HG02763 (cell line): ENCODE data around the gene LRFN2.

ENCODE experiments used
- ATAC-seq: cut with Tn5 transposase; IDR thresholded peaks from one replicate; pipeline ENCODE4 v1.9.1; 2021; ENCODE audit warnings: mild to moderate bottlenecking, moderate library complexity; ENCODE audit not compliant: unreplicated experiment

LRFN2 gene

DNA sequence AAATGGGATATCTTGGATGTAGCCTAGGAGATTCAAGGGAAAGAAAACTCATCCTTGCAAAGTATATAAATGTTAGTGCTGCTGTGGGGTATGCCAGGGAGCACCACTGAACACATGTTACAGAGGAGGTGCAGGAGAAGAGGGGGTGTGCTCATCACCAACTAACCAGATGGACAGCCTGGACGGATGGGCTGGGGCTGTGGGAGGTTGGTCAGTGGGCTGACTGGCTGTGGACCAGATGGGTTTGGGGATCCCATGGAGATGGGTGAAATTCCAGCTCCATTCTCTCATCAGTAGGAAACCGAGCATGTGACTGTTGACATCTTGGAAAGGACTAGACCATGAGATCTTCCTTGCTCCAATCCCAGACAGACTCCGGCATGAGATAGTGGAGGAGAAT lies 201.0 kb downstream of the LRFN2 start:
- no peak for ATAC-seq

DNA sequence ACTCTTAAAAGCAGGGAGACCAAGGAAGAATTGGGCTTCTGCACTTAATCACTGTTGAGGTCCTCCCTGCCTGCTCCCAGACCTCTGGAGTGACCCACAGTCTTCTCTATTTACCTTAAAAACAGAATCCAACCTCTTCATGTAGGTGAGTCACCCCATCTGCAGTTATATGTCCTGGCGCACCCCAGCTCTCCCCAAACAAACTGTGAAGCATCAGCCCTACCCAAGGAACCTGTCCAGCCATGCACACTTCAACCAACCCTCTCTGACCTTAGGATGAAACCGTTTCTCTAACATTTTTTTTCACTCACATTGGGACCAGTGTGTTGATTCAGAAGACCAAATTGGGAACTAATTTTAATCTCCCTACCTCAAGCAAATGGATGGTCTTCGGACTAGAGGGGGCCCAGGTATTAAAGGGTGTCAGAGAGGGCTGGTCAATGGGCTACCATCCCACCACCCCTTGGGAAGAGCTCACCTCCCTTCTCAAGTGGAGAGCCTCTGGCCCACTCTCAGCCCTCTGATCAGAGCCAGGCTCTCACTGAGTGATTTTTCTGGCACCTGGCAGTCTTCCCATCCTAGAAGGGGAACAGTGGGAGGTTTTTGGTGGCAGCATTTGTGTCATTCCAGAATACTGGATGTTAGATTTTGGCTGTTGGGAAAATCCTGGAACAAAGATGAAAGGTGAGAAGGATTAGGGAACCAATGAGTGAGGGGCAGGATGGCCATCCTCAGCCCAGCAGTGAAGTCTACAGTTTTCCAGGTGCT lies 203.6 kb downstream of the LRFN2 start:
- no peak for ATAC-seq

DNA sequence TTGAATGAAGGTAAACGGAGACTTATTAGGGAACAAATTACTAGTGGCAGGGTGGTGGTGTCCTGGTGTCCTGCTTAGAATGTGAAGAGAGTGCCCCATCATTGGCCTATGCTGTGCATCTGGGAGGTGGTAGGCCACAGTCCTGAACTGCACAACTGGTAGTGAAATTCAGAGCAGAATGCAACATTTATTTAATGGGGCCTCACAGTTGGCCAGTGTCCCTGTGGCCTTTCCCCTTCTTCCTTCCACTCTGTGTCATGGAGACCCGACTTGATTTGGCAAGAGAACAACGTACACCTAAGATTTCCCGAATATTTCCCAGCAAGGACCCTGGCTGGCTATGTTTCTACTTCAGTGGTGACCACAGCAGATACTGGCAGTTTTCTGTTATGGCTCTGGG lies 206.9 kb downstream of the LRFN2 start:
- ATAC-seq: no peak

DNA sequence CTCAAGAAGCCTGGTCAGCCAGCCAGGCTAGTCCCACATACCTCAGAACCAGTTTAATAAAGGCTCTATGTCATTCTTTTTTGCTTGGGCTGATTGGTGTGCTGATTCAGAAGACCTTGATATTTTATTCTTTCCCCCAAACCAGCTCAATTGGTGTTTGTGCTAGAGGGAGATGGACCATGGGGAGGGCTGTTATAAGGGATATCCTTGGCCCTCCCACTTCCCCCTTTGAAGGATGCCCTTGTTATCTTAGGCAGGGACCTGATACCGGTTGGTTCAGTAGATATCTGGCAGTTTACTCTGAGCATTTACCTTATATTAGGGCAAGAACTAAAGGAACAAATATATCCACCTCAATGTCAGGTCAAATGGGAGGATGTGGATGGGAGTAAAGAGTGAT lies 207.4 kb downstream of the LRFN2 start:
- ATAC-seq: no peak

DNA sequence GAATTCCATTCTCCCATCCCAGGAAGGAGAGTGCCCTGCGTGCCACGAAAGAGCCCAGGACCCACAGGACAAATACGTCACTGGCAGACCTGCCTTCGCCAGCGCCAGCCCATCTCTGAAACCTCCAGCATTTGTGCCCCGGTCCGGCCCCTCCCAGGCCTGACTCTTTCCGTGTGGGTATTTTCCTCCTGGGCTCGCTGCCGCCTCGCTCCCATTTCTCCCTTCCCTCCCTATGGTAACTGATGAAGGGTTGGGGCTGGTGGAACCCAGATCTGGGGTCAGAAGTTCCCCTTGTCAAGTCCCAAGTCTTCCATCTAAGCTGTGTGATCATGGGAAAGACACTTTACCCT lies 208.5 kb downstream of the LRFN2 start:
- ATAC-seq: no peak

DNA sequence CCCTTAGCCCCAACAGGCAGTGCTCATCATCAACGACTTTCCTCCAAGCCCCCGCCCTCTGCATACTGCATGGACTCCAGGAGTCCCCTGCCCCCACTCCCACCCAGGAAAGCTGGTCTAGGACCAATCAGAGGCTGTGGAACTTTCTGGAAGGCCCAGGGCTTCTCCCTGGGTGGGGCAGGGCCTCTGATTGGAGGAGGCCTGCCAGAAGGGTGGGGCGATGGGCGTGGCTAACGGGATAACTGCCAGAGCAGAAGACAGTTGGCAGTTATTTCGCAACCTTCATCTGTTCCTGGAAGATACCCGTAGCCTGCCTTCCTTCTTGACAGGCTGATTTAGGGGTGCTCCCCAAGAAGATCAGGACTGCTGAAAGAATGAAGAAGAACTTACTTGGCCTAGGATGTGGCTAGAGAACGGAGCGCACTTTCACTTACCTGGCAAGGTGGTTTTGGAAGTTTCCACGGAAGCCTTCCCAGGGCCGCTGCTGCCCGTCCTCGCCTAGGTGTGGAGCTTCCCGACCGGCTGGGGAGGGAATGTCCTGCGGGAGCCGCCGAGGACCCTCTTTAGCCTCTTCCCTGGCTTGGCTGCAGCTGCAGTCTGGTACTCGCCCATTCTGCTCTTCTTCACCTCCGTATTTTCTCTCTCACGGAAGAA lies 209.0 kb downstream of the LRFN2 start:
- no peak for ATAC-seq

DNA sequence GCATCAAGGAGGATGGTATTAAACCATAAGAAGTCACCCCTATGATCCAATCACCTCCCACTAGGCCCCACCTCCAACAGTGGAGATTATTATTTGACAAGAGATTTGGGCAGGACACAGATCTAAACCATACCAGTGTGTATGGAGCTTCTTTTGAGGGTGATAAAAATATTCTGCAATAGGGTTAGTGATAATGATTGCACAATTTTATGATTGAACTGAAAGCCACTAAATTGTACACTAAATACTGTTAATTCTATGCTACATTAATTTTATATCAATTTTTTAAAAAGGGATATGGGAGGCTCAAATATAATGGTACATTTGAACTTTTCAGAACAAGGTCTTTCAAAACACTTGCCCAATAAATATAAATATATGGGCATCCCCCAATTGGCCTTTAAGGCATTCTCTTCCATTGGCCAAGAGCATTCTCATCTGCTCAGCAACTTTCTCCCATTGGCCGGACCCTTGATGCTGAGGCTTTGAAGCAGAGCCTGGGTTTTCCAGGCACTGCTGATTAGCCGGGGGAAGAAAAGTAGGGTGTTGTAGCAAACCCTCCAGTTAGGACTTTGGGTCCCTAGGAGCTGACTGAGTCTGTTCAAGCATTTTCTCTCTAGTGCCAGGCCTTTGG lies 209.9 kb downstream of the LRFN2 start:
- ATAC-seq: no peak

DNA sequence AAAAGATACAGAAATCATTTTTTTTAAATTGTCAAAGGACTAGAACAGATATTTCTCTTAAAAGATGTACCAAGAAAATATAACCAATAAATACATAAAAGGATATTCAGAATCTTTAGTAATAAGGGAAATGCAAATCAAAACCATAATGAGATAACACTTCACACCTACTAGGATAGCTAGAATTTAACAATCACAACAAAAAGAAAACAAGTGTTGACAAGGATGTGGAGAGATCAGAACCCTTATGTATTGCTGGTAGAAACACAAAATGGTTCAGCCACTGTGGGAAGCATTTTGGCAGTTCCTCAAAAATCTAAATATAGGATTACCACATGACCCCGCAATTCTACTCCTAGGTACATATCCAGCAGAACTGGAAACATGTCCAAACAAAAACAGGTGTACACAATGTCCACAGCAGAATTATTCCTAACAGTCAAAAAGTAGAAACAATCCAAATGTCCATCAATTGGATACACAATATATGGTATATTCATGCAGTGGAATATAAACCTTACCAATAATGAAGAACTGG lies 211.0 kb downstream of the LRFN2 start:
- ATAC-seq: no peak

DNA sequence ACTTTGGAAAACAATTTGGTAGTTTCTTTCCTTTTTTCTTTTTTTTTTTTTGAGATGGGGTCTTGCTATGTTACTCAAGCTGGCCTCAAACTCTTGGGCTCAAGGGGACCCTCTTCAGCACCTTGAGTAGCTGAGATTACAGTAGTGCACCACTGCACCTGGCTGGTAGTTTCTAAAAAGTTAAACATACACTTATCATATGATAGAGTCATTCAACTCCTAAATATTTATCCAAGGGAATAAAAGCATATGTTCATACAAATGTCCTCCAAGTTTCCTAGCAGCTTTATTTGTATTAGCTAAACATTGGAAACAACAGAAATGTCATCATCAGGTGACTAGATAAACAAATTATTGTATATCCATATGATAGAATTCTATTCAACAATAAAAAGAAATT lies 213.9 kb downstream of the LRFN2 start:
- no peak for ATAC-seq

DNA sequence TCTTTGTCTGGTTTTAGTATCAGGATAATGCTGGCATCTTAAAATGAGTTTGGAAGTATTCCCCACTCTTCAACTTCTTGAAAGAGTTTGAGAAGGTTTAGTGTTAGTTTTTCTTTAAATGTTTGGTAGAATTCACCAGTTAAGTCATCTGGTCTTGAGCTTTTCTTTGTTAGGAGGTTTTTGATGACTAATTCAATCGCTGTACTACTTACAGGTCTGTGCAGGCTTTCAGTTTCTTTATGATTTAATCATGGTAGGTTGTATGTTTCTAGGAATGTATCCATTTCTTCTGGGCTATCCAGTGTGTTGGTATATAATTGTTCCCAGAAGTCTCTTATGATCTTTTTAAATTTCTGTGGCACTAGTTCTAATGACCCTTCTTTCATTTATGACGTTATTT lies 215.5 kb downstream of the LRFN2 start:
- ATAC-seq: no peak

DNA sequence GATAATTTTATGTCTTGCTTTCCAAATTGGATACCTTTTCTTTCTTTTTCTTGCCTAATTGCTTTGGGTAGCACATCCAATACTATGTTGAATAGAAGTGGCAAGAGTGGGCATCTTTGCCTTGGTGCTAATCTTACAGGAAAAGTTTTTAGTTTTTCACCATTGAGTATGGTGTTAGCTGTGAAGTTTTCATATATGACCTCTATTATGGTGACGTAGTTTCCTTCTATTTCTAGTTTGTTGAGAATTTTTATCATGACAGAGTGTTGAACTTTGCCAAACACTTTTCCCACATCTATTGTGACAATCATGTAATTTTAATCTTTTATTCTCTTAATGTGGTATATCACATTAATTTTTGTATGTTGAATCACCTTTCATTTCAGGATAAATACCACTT lies 216.1 kb downstream of the LRFN2 start:
- ATAC-seq: no peak

DNA sequence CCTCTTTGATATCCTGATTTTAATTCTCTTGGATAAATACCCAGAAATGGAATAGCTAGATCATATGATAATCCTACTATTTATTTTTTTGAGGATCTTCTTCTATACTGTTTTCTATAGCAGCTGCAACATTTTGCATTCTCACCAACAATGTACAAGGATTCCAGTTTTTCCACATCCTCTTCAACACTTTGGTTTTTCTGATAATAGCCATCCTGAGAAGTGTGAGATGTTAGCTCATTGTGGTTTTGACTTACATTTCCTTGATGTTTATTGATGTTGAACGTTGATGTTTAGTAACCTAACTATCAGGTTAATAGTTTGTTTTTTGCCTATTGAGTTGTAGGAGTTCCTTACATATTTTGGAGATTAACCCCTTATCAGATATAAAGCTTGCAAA lies 217.3 kb downstream of the LRFN2 start:
- ATAC-seq: no peak

DNA sequence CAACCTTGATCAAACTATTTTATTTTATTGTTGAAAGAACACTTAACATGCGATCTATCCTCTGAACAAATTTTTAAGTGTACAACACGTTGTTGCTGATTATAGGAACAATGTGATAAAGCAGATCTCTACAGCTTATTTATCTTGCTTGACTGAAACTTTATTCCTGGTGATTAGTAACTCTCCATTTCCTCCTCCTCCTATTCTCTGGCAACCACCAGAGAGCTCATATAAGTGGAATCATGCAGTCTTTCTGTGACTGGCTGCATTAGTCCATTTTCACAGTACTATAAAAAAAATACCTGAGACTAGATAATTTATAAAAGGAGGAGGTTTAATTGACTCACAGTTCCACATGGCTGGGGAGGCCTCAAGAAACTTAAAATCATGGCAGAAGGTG lies 218.1 kb downstream of the LRFN2 start:
- ATAC-seq: no peak

DNA sequence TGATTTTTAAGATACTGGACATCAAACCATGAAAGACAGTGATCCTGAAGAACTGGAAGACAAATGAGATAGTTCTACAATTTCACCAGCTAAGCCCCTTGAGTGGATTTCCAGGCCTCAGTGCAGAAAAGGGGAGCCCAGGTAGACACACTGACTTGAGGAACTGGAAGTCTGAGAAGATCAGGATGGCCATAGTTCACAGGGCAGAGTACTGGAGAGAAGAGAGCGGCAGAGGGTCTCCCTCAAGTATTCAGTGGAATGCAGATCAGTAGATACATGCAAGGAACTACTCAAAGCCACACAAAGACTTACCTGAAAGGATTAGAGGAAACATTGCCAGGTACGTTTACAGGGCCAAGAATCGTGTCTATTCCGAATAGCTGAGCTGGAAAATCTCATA lies 224.3 kb downstream of the LRFN2 start:
- ATAC-seq: no peak

DNA sequence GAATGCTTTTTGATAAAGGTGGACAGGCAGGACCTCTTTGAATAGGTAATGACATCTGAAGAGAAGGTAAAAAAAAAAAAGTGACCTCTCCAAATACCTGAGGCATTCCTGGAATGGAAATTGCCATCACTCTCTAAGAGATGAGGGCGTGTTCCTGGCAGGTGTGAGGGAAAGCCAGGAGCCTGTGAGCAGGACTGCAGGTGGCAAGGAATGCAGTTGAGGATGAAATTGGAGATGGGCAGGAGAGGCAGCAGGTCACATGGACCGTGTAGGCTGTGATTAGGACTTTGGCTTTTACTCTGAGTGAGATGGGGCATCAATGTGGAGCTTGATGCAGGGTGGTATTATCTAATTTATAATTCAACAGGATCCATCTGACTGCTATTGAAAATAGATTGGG lies 227.4 kb downstream of the LRFN2 start:
- no peak for ATAC-seq

DNA sequence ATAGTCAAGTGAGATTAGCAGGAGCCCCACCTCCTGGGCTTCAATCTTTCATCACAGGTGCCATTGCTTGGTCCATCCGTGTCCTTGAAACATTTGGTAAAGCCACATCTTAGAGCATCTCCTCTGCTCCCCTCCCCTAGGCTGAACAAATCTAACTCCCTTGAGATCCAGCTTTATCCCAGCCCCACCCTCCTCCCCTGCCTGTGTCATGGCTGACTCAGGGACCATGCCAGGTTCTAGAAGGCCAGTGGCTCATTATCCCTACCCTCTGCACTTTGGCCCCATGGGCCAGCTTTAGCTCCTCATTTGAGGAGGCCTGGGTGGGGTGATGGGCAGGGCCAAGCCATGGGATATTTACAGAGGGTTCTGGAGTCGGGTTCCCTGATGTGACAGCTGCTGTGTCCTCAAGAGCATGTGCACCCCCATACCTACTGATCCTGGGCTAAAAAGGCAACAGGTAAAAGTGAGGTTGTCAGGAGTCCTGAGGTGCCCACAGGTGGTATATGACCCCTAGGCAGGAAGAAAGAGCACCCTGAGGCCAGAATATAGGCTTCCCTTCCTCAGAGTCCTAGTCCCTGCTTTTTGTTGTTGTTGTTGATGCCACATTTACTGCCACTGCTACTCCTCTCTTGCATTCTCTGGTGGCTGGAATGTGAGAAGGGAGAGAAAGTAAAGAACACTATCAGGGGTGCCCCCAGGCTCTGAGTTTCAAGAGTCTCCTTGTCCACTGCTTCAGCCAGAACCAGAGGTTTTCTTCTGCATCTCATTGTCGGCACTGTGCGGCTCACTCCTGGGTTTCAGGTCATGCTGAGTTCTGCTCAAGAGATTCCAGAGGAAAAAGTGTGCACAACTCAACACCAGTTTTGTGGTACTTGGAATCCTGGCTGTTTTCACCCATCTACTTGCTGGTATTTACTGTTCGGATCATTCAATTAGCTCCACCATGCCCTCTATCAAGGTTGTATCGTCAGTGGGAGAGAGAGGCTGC lies 228.4 kb downstream of the LRFN2 start:
- ATAC-seq: no peak

DNA sequence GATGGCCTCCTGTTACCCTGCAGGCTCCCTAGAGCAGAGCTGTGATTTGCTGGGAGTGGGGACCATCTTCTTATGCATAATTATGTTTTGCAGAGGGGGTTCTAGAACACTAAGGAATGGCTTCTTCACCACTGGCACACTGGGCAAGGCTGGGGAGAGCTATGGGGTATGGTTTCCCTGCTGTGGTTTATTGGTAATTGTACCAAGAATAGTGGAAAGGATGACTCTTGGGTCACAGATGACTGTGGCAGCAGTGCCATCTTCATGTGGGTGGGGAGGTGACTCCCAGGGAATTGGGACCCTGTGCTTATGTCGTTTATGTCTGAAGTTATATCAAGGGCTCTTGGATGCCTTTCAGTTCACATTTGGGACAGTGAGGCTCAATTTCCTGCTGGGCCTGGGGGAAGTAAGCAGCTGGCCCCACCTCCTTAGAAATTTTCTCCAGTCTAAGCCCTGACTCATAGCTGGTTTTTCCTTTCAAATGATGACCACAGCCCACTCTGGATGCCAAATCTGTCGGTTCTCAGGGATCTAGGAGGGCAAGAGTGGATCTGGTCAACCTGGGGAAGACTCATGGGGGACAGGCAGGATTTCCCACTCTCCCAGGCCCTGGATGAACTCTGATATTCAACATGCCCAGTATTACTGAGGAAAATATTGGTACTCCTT lies 230.8 kb downstream of the LRFN2 start:
- no peak for ATAC-seq

DNA sequence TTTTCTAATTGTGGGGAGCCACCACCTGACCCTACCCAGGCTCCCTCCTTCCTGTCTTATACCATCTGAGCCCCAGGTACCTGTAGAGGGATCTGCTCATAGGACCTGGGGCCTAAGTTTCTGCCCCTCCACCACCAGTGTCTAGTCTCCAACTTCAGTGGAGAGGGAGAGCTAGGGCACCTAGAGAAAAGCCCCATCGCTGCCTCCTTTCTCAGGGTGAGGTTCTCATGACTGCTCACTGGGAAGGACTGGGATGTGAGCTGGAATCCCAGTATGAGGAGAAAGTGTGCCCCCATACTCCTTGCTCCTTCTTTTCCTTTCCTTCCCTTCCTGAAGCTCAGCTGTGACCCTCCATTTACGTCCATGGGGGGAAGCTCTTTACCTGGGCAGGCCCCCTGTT lies 231.6 kb downstream of the LRFN2 start:
- ATAC-seq: no peak

DNA sequence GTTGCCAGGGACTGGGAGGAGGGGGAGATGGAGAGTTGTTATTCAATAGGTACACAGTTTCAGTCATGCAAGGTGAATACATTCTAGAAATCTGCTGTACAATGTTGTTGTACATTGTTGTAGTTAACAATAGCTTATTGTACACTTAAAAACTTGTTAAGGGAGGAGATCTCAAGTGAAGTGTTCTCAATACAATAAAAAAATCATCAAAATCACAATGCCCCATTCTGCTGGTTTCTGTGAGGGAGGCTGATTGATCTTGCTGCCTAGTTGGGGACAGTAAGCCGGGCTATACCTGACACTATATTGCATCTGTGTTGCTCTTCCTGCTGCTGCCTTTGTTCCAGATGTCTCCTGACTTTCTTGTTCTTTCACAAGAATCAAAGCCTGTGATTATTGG lies 232.1 kb downstream of the LRFN2 start:
- no peak for ATAC-seq

DNA sequence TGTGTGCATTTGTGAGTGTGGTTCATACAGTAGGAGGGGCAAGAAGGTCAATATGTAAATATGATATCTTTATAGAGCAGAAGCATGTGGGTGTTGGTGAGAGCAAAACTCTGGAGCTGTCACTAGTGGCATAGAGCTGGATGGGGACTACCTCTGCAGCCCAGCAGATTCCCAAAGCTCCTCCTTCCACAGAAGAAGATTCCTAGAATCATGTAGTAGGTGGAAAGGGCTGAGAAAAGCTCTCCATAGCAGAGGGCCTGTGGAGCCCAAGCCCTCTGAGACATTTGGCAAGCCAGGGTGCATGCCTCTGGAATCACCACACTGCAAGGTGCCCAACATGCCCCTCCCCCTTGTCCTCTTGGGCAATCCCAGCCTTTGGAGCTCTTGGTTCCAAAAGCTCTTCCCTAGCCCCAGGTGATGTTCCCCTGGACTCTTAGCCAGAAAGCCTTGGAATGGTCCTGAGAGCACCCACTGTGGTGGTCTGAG lies 233.2 kb downstream of the LRFN2 start:
- ATAC-seq: no peak
